Epithelial cell of esophagus (primary cell): ENCODE measurements around the gene CDH4.
A peak's percentile ranks its signal among the peaks of the same experiment; 100 is the strongest.

Source experiments
- DNase-seq: peaks from one replicate; pipeline ENCODE4 v3.0.0; 2010; ENCODE audit warnings: low read depth
- H3K4me3 ChIP-seq: 2 replicates; pipeline ENCODE4 v1.5.1; 2011; ENCODE audit warnings: mild to moderate bottlenecking, low read length, control low read depth
- TF ChIP-seq, protein P1 (sequence below): IDR thresholded peaks from 2 replicates; pipeline ENCODE4 v1.5.1; 2011; ENCODE audit warnings: low read depth, mild to moderate bottlenecking, low read length, control low read depth, inconsistent platforms; ENCODE audit not compliant: insufficient read depth; ENCODE audit errors: missing control alignments

The CDH4 gene

DNA sequence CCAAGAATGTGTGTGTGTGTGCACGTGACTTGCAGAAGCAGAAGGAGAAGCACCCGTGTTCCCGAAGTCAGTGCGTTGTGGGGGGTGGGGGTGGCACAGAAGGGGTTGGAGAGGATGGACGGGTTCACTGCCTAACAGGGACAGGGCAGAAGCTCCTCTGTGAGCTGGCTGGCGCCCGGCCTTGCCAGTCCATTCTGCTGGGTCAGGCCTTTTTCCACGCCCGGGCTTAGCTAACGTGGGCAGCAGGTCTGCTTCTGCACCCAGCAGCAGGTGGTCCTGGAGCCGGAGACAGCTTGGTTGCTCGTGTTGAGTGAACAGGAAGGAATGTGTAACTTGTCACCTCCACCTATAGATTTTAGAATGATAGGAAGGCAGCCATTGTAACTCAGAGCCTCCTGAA, 374.4 kb downstream of the CDH4 start:
- no peak for DNase-seq
- TF ChIP-seq, protein P1, sequence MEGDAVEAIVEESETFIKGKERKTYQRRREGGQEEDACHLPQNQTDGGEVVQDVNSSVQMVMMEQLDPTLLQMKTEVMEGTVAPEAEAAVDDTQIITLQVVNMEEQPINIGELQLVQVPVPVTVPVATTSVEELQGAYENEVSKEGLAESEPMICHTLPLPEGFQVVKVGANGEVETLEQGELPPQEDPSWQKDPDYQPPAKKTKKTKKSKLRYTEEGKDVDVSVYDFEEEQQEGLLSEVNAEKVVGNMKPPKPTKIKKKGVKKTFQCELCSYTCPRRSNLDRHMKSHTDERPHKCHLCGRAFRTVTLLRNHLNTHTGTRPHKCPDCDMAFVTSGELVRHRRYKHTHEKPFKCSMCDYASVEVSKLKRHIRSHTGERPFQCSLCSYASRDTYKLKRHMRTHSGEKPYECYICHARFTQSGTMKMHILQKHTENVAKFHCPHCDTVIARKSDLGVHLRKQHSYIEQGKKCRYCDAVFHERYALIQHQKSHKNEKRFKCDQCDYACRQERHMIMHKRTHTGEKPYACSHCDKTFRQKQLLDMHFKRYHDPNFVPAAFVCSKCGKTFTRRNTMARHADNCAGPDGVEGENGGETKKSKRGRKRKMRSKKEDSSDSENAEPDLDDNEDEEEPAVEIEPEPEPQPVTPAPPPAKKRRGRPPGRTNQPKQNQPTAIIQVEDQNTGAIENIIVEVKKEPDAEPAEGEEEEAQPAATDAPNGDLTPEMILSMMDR: no peak
- H3K4me3 ChIP-seq: no peak overlapping the region

DNA sequence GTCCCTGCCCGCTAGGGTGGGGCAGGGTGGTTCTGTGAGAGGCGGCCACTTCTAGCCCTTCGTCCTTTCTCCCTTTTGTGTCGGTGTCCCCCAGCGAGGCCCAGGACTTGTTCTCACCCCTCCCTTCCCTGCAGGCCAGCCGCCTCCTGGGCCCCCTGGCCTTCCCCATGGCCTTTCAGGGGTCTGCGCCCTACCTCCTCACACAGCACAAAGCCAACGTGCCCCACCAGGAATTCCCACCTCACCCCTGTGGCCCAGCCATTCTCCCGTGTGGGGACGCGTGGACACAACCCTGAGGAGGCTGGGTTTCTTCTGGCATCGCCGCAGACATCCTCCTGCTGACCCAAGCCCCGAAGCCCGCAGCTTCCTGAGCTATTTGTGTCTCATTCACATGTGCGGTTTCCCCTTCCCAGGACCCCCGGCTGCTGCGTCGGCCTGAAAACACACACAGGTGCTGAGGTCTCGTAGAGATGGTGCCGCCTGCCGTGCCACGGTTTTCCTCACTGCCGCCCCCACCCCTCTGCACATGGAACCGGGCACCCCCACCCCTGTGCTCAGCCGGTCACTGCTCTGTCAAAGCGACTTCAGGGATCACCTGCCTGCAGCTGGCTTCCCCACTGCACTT, 375.8 kb downstream of the CDH4 start:
- no peak overlapping the region for H3K4me3 ChIP-seq
- no peak for DNase-seq
- TF ChIP-seq, protein P1: no peak

DNA sequence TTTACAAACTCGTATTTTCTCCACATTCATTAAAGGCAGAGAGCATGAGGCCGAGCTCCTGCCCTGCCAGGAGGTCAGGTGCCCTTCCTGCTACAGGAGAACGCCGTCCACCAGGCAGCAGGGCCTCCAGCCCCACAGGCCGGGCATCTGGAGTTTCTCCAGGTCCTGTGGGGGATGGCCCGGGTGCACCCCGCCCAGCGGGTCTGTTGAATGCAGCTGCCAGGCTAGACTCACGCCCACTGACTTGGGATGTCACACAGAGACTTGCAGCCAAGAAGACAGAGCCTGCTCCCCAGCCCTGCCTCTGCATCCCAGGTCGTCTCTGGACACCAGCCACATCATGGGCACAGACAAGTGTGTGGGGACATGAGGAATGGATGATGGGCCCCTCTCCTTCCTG, 376.4 kb downstream of the CDH4 start:
- TF ChIP-seq, protein P1: no peak
- H3K4me3 ChIP-seq: no peak overlapping the region
- no peak for DNase-seq

DNA sequence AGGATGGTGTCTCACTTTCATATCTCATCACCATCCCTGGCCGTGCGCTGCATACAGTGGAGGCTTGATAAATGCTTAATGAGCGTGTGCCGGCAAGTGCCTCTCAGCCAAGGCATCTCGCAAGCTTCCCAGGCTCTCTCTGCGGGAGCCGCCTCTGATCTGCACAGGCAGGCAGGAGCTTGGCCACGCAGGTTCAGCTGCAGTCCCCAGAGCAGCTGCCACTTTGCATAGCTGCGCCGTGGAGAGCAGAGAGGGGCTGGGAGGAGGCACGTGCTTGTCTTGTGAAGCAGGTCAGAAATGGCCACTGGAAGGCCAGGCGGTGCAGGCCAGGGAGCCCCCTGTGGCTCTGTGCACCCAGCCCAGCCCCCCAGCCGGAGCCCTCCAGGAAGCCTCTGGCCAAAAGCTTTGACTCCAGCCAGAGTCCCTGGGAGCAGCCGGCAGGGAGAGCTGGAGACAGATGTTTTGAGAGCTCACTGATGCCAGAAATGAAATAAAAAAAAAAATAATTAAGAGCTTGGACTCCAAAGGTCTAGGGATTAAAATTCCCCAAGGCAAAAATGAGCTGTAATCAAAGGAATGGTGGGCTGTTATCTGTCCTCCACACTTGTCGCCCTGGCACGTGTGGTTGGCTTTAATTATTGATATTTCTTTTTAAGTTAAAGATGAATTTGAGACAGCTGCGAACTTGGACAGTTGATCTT, 377.0 kb downstream of the CDH4 start:
- H3K4me3 ChIP-seq: no peak overlapping the region
- DNase-seq: peak; percentile 17
- TF ChIP-seq, protein P1: no peak

DNA sequence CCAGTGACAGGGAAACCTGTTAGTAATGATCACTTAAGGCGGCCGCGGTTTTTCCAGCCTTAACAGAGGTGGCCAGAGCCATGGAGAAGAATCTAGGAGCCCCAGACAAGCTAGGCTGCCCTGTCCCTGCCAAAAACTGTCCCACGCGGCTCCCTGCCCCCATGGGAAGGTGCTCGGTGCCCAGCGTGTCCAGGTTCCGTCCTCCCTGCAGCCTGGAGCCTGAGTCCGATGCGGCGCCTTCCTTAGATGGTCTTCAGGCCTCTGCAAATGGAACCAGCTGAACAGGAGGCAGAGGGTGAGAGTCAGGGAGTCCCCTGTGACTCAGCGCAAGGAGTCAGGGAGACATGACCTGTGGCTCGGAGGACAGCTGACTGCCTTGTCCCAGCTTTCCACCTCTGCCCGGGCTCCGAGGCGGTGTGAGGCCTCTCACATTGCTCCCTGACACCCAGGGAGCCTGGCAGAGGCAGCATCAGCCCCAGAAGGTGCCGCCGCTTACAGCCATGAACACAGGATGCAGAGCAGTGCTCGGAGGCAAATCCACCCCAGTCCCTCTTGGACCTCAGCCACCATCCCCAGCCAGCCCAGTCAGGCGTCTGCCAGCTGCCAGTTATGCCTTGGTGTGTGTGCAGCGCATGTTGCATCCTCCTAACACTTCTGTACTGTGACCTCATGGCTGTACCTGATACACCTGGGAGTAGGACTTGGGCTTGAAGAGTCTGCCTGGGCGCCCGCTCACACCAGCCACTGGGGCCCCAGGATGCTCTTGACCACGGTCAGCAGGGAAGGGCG, 377.7 kb downstream of the CDH4 start:
- TF ChIP-seq, protein P1: no peak
- no peak for DNase-seq
- no peak overlapping the region for H3K4me3 ChIP-seq

DNA sequence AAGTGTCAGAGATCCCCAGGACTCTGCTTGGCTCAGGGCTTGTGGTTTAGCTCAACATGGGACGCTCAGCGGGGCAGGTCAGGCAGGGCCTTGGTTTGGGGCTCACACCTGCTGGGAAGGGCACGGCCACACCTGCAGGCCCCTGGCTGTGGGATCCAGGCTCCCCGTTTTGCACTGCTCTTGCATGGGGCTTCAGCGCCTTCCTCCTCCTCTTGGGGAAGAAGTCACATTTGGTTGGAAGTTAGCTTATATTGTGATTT, 378.3 kb downstream of the CDH4 start:
- DNase-seq: no peak
- TF ChIP-seq, protein P1: no peak
- no peak overlapping the region for H3K4me3 ChIP-seq

DNA sequence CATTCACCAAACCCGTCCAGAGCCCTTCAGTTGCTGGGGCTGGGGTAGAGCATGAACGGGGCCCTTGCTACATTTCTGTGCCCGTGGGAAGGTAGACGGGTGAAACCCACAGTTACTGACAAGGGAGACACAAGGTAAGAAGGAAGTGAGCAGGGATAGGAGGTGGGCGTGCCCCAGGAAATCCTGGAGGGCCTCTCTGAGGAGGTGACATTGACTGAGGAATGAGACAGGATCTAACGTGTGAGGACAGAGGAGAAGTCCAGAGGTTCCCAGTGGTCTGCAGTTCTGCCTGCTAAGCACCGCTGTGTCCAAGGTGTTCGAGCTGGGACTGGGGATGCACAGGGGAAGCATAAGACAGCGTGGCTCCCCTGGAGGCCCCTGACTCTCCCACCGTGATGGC, 378.8 kb downstream of the CDH4 start:
- no peak overlapping the region for H3K4me3 ChIP-seq
- no peak for DNase-seq
- TF ChIP-seq, protein P1: no peak
